K562 (cell line): ENCODE data around the gene GARNL3. TPM values are rescaled to one million over a fixed set of nuclear protein-coding genes. Genes with fewer than 3 reads are reported as not detected.

Source experiments
- ASH1L ChIP-seq: fragments of 450-650 bp; IDR thresholded peaks from 2 replicates; pipeline ENCODE4 v1.6.1; 2018; ENCODE audit warnings: borderline replicate concordance, mild to moderate bottlenecking, low read depth; ENCODE audit not compliant: partially characterized antibody
- CEBPZ ChIP-seq: fragments of 150-350 bp; IDR thresholded peaks from 2 replicates; pipeline ENCODE4 v1.6.1; 2014; ENCODE audit warnings: low read depth, mild to moderate bottlenecking, low read length, borderline replicate concordance
- CREBBP ChIP-seq: IDR thresholded peaks from one replicate; pipeline ENCODE4 v1.6.1; 2012; ENCODE audit warnings: low read depth, mild to moderate bottlenecking, control low read depth, inconsistent platforms, low read length
- FOXK1 ChIP-seq: sonication (generic); formaldehyde crosslinking; IDR thresholded peaks from 2 replicates; pipeline ENCODE4 v1.8.0; 2022; ENCODE audit warnings: missing genetic modification reagents, mild to moderate bottlenecking, borderline replicate concordance
- ID3 ChIP-seq, 2 experiments: fragments of 250-450 bp in 1 of 2; fragments of 450-650 bp in 1 of 2; sonication (Bioruptor Pico) in 1 of 2; IDR thresholded peaks; 2 replicates each; pipeline versions ENCODE4 v1.6.1 to v1.8.0; 2016 to 2021; ENCODE audit warnings: mild to moderate bottlenecking in 2 of 2, moderate library complexity in 2 of 2, missing compliant biosample characterization in 1 of 2, missing genetic modification characterization in 1 of 2
- SAFB ChIP-seq: fragments of 200-400 bp; formaldehyde crosslinking; IDR thresholded peaks from 2 replicates; pipeline ENCODE4 v1.6.1; 2017; ENCODE audit warnings: low read depth, low read length, borderline replicate concordance
- SIN3B ChIP-seq: fragments of 450-650 bp; IDR thresholded peaks from 2 replicates; pipeline ENCODE4 v1.6.1; 2017; ENCODE audit warnings: low read depth, mild to moderate bottlenecking, moderate library complexity
- SMAD4 ChIP-seq: fragments of 250-450 bp; sonication (Bioruptor Pico); conservative IDR thresholded peaks from 2 replicates; pipeline ENCODE4 v1.8.0; 2021; ENCODE audit warnings: inconsistent platforms, mild to moderate bottlenecking, moderate library complexity
- SMARCA5 ChIP-seq: fragments of 450-650 bp; IDR thresholded peaks from 2 replicates; pipeline ENCODE4 v1.6.1; 2016
- TEAD4 ChIP-seq, 2 experiments: sonication (generic) in 1 of 2; formaldehyde crosslinking in 1 of 2; IDR thresholded peaks; 2 replicates each; pipeline versions ENCODE4 v1.6.1 to v1.8.0; 2012 to 2022; ENCODE audit warnings: borderline replicate concordance in 1 of 2, inconsistent platforms in 1 of 2, low read length in 1 of 2, mild to moderate bottlenecking in 1 of 2, missing genetic modification reagents in 1 of 2
- TRIM24 ChIP-seq, 2 experiments: fragments of 450-650 bp; IDR thresholded peaks; 2 replicates each; pipeline ENCODE4 v1.6.1; 2016
- YY1 ChIP-seq, 3 experiments: IDR thresholded peaks; 2 replicates each; pipeline ENCODE4 v1.6.1; 2011; ENCODE audit warnings: low read length in 2 of 3, mild to moderate bottlenecking in 2 of 3, moderate library complexity in 2 of 3, borderline replicate concordance in 1 of 3, control low read depth in 1 of 3, low read depth in 1 of 3; ENCODE audit not compliant: insufficient read depth in 3 of 3, insufficient replicate concordance in 2 of 3, control insufficient read depth in 1 of 3, insufficient read length in 1 of 3; ENCODE audit errors: extremely low read depth in 1 of 3
- ZNF592 ChIP-seq: fragments of 450-650 bp; IDR thresholded peaks from 2 replicates; pipeline ENCODE4 v1.6.1; 2017; ENCODE audit warnings: antibody characterized with exemption, mild to moderate bottlenecking
- polyA plus RNA-seq, 8 experiments: library from polyadenylated mRNA; depleted of rRNA in 4 of 8; stranded (reverse) in 5 of 8; unstranded in 3 of 8; fragments of >200 nt; fragmentation: Nextera tagmentation in 2 of 8; fragmentation: Illumina TruSeq in 1 of 8; extraction: Ambion mirVana in 2 of 8; extraction: Trizol in 1 of 8; gene quantifications; 2 replicates each; pipeline versions ENCODE4 v1.2.1 to v1.2.3, GENCODE V29; 2011 to 2014; ENCODE audit warnings: inconsistent platforms in 1 of 8, missing spikeins in 1 of 8
- total RNA-seq, 7 experiments: library from RNA; depleted of rRNA in 6 of 7; stranded (reverse); fragments of >200 nt in 6 of 7; fragmentation: Illumina TruSeq in 2 of 7; extraction: Trizol in 2 of 7; gene quantifications; 2 replicates each; pipeline versions ENCODE4 v1.2.1 to v1.2.3, GENCODE V29; 2011 to 2021; ENCODE audit warnings: low replicate concordance in 1 of 7

GARNL3 gene
- total and polyA plus RNA-seq, 9 of the 15 experiments (the other 6 are each of a cell fraction or from before 2014, with no cell fraction given), result 0.35 to 2.7 (median 1.6) TPM

GRCh38 chr9:127396808-127397645 is 132.5 kb downstream of the GARNL3 start, which contains the start of gene SLC2A8 (continued):
- TF ChIP-seq CEBPZ, result peak; percentile 79; the same call in 1 of the 2 replicates
- TF ChIP-seq FOXK1 (CRISPR knock-in tag), result 0 out of 2 replicates have a peak, but pooled peaks have one; percentile 9
- no peak for TF ChIP-seq TEAD4 (IDR thresholded peaks at IDR 0.05; ENCODE audit: low read length)
- TF ChIP-seq TEAD4 (CRISPR knock-in tag; IDR thresholded peaks at IDR 0.05; ENCODE audit: borderline replicate concordance), result peak; percentile 88; the same call in 1 of the 2 replicates
- TF ChIP-seq ASH1L, result peak; percentile 85
- TF ChIP-seq SIN3B, result peak; percentile 55; the same call in 1 of the 2 replicates
- TF ChIP-seq SMAD4 (CRISPR knock-in tag), result 0 out of 2 replicates have a peak, but pooled peaks have one; percentile 21
- no peak for TF ChIP-seq SMARCA5
- TF ChIP-seq ZNF592, result 0 out of 2 replicates have a peak, but pooled peaks have one; percentile 27
- TF ChIP-seq CREBBP, result no peak
- TF ChIP-seq ID3 (CRISPR knock-in tag; IDR thresholded peaks at IDR 0.05), result no peak
- TF ChIP-seq ID3 (tag; IDR thresholded peaks at IDR 0.05), result 0 out of 2 replicates have a peak, but pooled peaks have one; percentile 17
- no peak for TF ChIP-seq TRIM24 (IDR thresholded peaks at IDR 0.05)
- TF ChIP-seq YY1 (IDR thresholded peaks at IDR 0.05; ENCODE audit: borderline replicate concordance in 1 of 3, control insufficient read depth in 1 of 3, extremely low read depth in 1 of 3, insufficient read depth in 3 of 3, insufficient read length in 1 of 3, insufficient replicate concordance in 2 of 3, low read depth in 1 of 3, low read length in 2 of 3), result peak in 2 of 3 experiments; percentile 65 to 69
- TF ChIP-seq SAFB, result no peak
